Common myeloid progenitor, CD34-positive (primary cell): ENCODE data around the gene PLS3.
"Not testable (repeated sequence)": the region's sequence is repeated elsewhere in the genome, so short reads cannot be mapped to it uniquely, and the experiment has no call there.

Experiments
- CTCF ChIA-PET: fragments of 350-600 bp; sonication (Branson Sonifier 250); formaldehyde crosslinking; loops from one replicate; lab custom pipeline; 2021; ENCODE audit warnings: antibody characterized with exemption; lab: Charles Lee
- POLR2A ChIA-PET: fragments of 350-600 bp; sonication (Branson Sonifier 250); formaldehyde crosslinking; loops from one replicate; lab custom pipeline; 2021; ENCODE audit warnings: antibody characterized with exemption; lab: Charles Lee
- DNase-seq, 3 donors: peaks; one replicate each; pipeline versions ENCODE4 v3.0.0 to v3.0.0-alpha.2; 2013
- H3K27ac ChIP-seq, 2 experiments: 1 replicate in 1 of 2; 2 replicates in 1 of 2; pipeline ENCODE4 v1.7.0; 2013; ENCODE audit warnings: inconsistent platforms in 2 of 2, low read length in 2 of 2, mild to moderate bottlenecking in 2 of 2, low read depth in 1 of 2, moderate library complexity in 1 of 2; ENCODE audit not compliant: severe bottlenecking in 2 of 2, insufficient read depth in 1 of 2, poor library complexity in 1 of 2
- H3K27me3 ChIP-seq, 5 experiments: replicated peaks in 2 of 5; 1 replicate in 3 of 5; 2 replicates in 2 of 5; pipeline versions ENCODE4 v1.6.1 to v1.7.0; 2013; ENCODE audit warnings: low read length in 4 of 5, mild to moderate bottlenecking in 2 of 5, moderate library complexity in 2 of 5, inconsistent platforms in 1 of 5; ENCODE audit not compliant: insufficient read depth in 5 of 5, control insufficient read depth in 4 of 5
- H3K36me3 ChIP-seq, 4 experiments: 1 replicate in 2 of 4; 2 replicates in 2 of 4; pipeline versions ENCODE4 v1.6.1 to v1.7.0; 2013; ENCODE audit warnings: low read length in 3 of 4, control low read depth in 1 of 4, mild to moderate bottlenecking in 1 of 4; ENCODE audit not compliant: control insufficient read depth in 4 of 4, insufficient read depth in 4 of 4
- H3K4me1 ChIP-seq, 4 experiments: 1 replicate in 3 of 4; 2 replicates in 1 of 4; pipeline versions ENCODE4 v1.6.1 to v1.7.1; 2013; ENCODE audit warnings: low read length in 3 of 4, mild to moderate bottlenecking in 3 of 4, control low read depth in 1 of 4, inconsistent platforms in 1 of 4, moderate library complexity in 1 of 4; ENCODE audit not compliant: control insufficient read depth in 4 of 4, insufficient read depth in 4 of 4; ENCODE audit errors: control extremely low read depth in 1 of 4
- H3K4me3 ChIP-seq, 7 experiments: 1 replicate in 4 of 7; 2 replicates in 3 of 7; pipeline versions ENCODE4 v1.5.1 to v1.7.0; 2013; ENCODE audit warnings: mild to moderate bottlenecking in 7 of 7, low read length in 6 of 7, moderate library complexity in 6 of 7, inconsistent platforms in 2 of 7, low read depth in 2 of 7, control low read depth in 1 of 7; ENCODE audit not compliant: insufficient read depth in 4 of 7, control insufficient read depth in 1 of 7; ENCODE audit errors: extremely low read depth in 1 of 7
- H3K9me3 ChIP-seq, 5 experiments: 1 replicate in 4 of 5; 2 replicates in 1 of 5; pipeline versions ENCODE4 v1.6.1 to v1.7.1; 2013; ENCODE audit warnings: low read length in 4 of 5, mild to moderate bottlenecking in 2 of 5, inconsistent platforms in 1 of 5, low read depth in 1 of 5, moderate library complexity in 1 of 5; ENCODE audit not compliant: control insufficient read depth in 4 of 5, insufficient read depth in 2 of 5; ENCODE audit errors: control extremely low read depth in 1 of 5
- WGBS: methylation state at CpG from one replicate; pipeline ENCODE4 v1.1.5; 2013; ENCODE audit not compliant: insufficient coverage; 5-methylcytosine and 5-hydroxymethylcytosine counted together

Gene PLS3

DNA sequence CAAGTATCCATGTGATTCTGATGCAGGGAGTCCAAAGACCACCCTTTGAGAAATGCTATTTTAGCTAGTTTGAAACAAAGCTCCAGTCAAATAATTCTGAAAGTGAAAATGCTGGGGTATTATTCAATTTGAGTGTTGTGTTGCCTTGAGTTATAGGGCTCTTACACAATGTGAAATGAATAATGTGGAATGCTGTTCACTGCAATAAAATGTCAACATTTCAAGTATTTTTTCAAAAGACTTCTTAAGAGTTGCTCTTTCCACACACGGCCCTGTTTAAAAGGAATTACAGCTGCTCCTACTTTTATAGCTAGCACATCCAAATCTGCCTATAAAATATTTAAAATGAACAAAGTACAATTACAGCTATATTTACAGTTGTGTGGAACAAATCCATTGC, 27.5 kb upstream of the PLS3 start:
- Histone ChIP-seq H3K27me3 (peaks cover 0 to 5% (median 0%) of the 10 kb centered on the region in 5 experiments), H3K9me3 (no peaks in the 10 kb centered on the region), H3K4me1 (no peaks in the 10 kb centered on the region), H3K27ac (no peak overlapping the region), H3K4me3 (no peak overlapping the region), H3K36me3 (no peaks in the 10 kb centered on the region)
- no CpG with 5 or more reads among the region's 1 CpG for WGBS
- DNase-seq: no peak
- CTCF ChIA-PET: interaction anchor here (0.6 kb wide), 1 partner anchor 109 kb away, joined by 3 read pairs; no protein-coding TSS in a partner anchor
- POLR2A ChIA-PET: no interaction called here

DNA sequence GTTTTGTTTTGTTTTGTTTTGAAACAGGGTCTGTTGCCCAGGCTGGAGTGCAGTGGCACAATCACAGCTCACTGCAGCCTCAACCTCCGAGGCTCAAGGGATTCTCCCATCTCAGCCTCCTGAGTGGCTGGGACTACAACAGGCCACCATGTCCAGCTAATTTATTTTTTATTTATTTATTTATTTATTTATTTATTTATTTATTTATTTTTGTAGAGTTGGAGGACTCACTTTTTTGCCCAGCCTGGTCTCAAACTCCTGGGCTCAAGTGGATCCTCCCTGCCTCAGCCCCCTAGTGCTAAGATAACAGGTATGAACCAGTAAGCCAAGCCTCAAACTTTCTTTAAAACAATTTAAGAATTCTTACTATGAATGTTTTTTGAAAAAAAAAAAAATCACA, 26.6 kb upstream of the PLS3 start:
- Histone ChIP-seq H3K9me3 (no peaks in the 10 kb centered on the region), H3K27me3 (peaks cover 0 to 5% (median 0%) of the 10 kb centered on the region in 5 experiments), H3K4me1 (no peaks in the 10 kb centered on the region), H3K27ac (no peak overlapping the region), H3K36me3 (no peaks in the 10 kb centered on the region), H3K4me3 (no peak overlapping the region)
- ChIA-PET CTCF (no interaction called here), POLR2A (no interaction called here)
- no CpG with 5 or more reads among the region's 1 CpG for WGBS
- DNase-seq: no peak

DNA sequence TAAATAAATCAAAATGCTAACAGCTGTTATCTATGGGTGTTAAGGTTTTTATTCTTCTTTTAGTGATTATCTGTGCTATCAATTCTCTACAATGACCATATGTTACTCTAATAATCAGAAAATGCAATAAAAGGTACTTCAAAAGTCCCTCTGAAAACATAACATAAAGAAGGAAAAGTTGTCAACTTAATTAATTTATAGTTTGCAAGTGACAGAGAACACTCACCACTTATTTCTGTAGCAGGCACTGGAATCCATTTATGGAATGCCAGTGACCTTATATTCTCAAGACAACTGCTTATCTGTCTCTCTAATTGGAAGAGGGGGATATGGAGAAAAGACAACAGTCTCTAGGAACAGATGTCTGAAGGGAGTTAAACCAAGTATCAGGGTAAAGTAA, 25.6 kb upstream of the PLS3 start:
- ChIA-PET CTCF (no interaction called here), POLR2A (no interaction called here)
- no peak overlapping the region for H3K27ac ChIP-seq
- H3K27me3 ChIP-seq: peaks cover 0 to 5% (median 0%) of the 10 kb centered on the region in 5 experiments
- no peak for DNase-seq
- H3K9me3 ChIP-seq: no peaks in the 10 kb centered on the region
- no peaks in the 10 kb centered on the region for H3K36me3 ChIP-seq
- no peak overlapping the region for H3K4me3 ChIP-seq
- H3K4me1 ChIP-seq: no peaks in the 10 kb centered on the region

DNA sequence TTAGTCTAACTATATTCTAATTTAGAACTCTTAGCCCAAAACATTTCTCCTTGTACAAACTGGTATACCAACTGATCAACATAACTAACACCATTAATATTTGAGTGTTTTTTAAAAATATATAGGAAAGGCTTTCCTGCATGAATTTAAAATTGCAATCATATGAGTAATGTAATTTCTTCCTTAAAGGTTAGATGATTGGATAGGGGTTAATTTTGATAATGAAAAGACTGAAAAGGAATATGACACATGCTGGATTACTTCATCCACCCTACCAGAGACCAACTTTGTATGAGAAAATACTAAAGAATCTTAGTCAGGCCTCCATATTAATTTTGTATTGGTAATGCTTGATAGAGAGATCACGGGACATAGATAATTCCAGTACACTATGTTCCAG, 25.1 kb upstream of the PLS3 start:
- no peak overlapping the region for H3K27ac ChIP-seq
- no peak for DNase-seq
- WGBS: no CpG with 5 or more reads among the region's 1 CpG
- POLR2A ChIA-PET: no interaction called here
- CTCF ChIA-PET: no interaction called here
- no peaks in the 10 kb centered on the region for H3K4me1 ChIP-seq
- H3K27me3 ChIP-seq: peaks cover 0 to 5% (median 0%) of the 10 kb centered on the region in 5 experiments
- H3K4me3 ChIP-seq: no peak overlapping the region
- H3K36me3 ChIP-seq: no peaks in the 10 kb centered on the region
- no peaks in the 10 kb centered on the region for H3K9me3 ChIP-seq

DNA sequence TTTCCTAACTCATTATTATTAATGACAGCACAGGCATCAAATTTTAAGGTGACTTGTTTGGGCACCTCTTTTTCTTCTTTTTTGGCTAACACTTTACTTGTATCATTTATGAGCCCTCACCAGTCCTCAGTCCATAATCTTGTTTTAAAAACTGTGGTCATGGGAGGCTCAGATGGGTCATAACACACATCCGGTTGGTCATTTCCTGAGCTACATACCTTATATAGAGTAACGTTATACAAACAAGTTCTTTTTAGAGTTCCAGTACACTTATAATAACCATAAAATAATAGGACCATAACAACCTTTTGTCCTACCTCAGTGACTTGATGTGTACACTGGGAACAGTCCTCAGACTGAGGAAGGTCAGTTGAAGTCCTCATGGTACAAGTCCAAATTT, 21.1 kb upstream of the PLS3 start:
- H3K9me3 ChIP-seq: no peaks in the 10 kb centered on the region
- H3K27ac ChIP-seq: no peak overlapping the region
- ChIA-PET POLR2A (no interaction called here), CTCF (no interaction called here)
- DNase-seq: no peak
- no peak overlapping the region for H3K4me3 ChIP-seq
- WGBS: no CpG with 5 or more reads among the region's 2 CpGs
- H3K4me1 ChIP-seq: no peaks in the 10 kb centered on the region
- H3K27me3 ChIP-seq: peaks cover 0 to 3% (median 0%) of the 10 kb centered on the region in 5 experiments
- no peaks in the 10 kb centered on the region for H3K36me3 ChIP-seq

DNA sequence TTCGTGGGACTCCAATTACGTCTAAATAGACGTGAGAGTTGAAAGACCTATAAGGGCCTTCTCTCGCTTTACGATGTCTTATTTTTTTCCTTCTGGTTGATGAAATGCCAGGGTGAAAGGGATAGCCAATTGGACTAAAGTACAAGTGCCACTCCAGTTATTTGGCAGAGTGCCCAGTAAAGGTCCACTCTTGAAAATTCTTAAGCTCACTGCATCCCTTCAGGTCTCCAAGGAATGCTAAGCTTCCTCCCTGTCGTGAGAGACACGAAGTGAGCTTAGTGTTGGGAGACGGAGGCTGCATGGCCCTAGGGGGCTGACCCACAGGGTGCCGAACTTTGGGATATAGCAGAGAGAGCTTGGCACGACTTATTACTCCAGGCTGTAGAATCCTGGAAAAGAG, 19.9 kb upstream of the PLS3 start:
- CTCF ChIA-PET, POLR2A ChIA-PET, H3K36me3 ChIP-seq, H3K27me3 ChIP-seq, H3K4me3 ChIP-seq, H3K9me3 ChIP-seq, DNase-seq, H3K27ac ChIP-seq, H3K4me1 ChIP-seq: not testable (repeated sequence)
- 80% methylated on average over 10 of the region's 10 CpGs for WGBS

DNA sequence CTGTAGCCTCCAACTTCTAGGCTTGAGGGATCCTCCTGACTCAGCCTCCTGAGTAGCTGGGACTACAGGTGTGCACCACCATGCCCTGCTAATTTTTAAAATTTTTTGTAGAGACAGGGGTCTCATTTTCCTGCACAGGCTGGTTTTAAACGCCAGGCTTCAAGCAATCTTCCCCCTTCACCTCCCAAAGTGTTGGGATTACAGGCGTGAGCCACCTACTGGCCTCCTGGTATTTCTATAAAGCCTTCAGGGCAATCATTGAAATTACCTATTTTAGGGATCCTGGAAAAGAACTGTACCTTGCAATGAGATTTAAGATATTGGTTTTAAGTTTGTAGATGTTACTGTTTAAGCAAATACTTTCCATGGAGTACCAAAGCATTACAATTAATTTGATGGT, 13.5 kb upstream of the PLS3 start:
- 25% methylated on average over 1 of the region's 2 CpGs for WGBS
- Histone ChIP-seq H3K9me3 (no peaks in the 10 kb centered on the region), H3K27me3 (peaks cover 0 to 9% (median 0%) of the 10 kb centered on the region in 5 experiments), H3K4me1 (no peaks in the 10 kb centered on the region), H3K4me3 (no peak overlapping the region), H3K36me3 (no peaks in the 10 kb centered on the region), H3K27ac (no peak overlapping the region)
- CTCF ChIA-PET: no interaction called here
- no peak for DNase-seq
- POLR2A ChIA-PET: no interaction called here
